Neural progenitor cell (in vitro differentiated cells): Measurements from ENCODE around the gene ST3GAL2.

Experiments used
- CTCF ChIP-seq: fragments of 200-600 bp; sonication (generic); IDR thresholded peaks from 2 replicates; pipeline ENCODE4 v1.5.1; 2017; ENCODE audit warnings: antibody characterized with exemption, mild to moderate bottlenecking
- EZH2 ChIP-seq: fragments of 200-600 bp; sonication (generic); IDR thresholded peaks from 2 replicates; pipeline ENCODE4 v1.6.1; 2017; ENCODE audit warnings: antibody characterized with exemption, mild to moderate bottlenecking, moderate library complexity

GRCh38 chr16:70370924-70371323 is 68.0 kb downstream of the ST3GAL2 start:
- no peak for TF ChIP-seq CTCF
- no peak for TF ChIP-seq EZH2
